K562 (cell line): Measurements from ENCODE around the gene SLC45A3. TPM values are rescaled to one million over a fixed set of nuclear protein-coding genes. Genes with fewer than 3 reads are reported as not detected.

ENCODE experiments used
- ETS2 ChIP-seq: IDR thresholded peaks from 2 replicates; pipeline ENCODE4 v1.6.1; 2016; ENCODE audit warnings: borderline replicate concordance, missing genetic modification characterization, mild to moderate bottlenecking, moderate library complexity, missing compliant biosample characterization; ENCODE audit not compliant: poor library complexity, severe bottlenecking
- SRSF9 ChIP-seq: fragments of 200-400 bp; formaldehyde crosslinking; IDR thresholded peaks from 2 replicates; pipeline ENCODE4 v1.6.1; 2017; ENCODE audit warnings: low read depth, low read length, borderline replicate concordance
- TEAD4 ChIP-seq, 2 experiments: sonication (generic) in 1 of 2; formaldehyde crosslinking in 1 of 2; IDR thresholded peaks; 2 replicates each; pipeline versions ENCODE4 v1.6.1 to v1.8.0; 2012 to 2022; ENCODE audit warnings: borderline replicate concordance in 1 of 2, inconsistent platforms in 1 of 2, low read length in 1 of 2, mild to moderate bottlenecking in 1 of 2, missing genetic modification reagents in 1 of 2
- TRIM28 ChIP-seq: fragments of 450-650 bp; IDR thresholded peaks from 2 replicates; pipeline ENCODE4 v1.6.1; 2017
- polyA plus RNA-seq, 8 experiments: library from polyadenylated mRNA; depleted of rRNA in 4 of 8; stranded (reverse) in 5 of 8; unstranded in 3 of 8; fragments of >200 nt; fragmentation: Nextera tagmentation in 2 of 8; fragmentation: Illumina TruSeq in 1 of 8; extraction: Ambion mirVana in 2 of 8; extraction: Trizol in 1 of 8; gene quantifications; 2 replicates each; pipeline versions ENCODE4 v1.2.1 to v1.2.3, GENCODE V29; 2011 to 2014; ENCODE audit warnings: inconsistent platforms in 1 of 8, missing spikeins in 1 of 8
- total RNA-seq, 7 experiments: library from RNA; depleted of rRNA in 6 of 7; stranded (reverse); fragments of >200 nt in 6 of 7; fragmentation: Illumina TruSeq in 2 of 7; extraction: Trizol in 2 of 7; gene quantifications; 2 replicates each; pipeline versions ENCODE4 v1.2.1 to v1.2.3, GENCODE V29; 2011 to 2021; ENCODE audit warnings: low replicate concordance in 1 of 7
- TF ChIP-seq, protein P1 (sequence below), 2 experiments: fragments of 450-650 bp in 1 of 2; sonication (generic) in 1 of 2; formaldehyde crosslinking; conservative IDR thresholded peaks; 2 replicates each; pipeline versions ENCODE4 v1.4.0 to v1.8.1; 2020 to 2022; ENCODE audit warnings: mild to moderate bottlenecking in 1 of 2, missing genetic modification reagents in 1 of 2
- TF ChIP-seq, protein P2 (sequence below), 2 experiments: fragments of 450-650 bp in 1 of 2; sonication (generic) in 1 of 2; formaldehyde crosslinking in 1 of 2; IDR thresholded peaks in 1 of 2; conservative IDR thresholded peaks in 1 of 2; 2 replicates each; pipeline versions ENCODE4 v1.6.1 to v1.8.1; 2016 to 2023; ENCODE audit warnings: mild to moderate bottlenecking in 2 of 2, moderate library complexity in 2 of 2, inconsistent platforms in 1 of 2, missing genetic modification reagents in 1 of 2

SLC45A3 gene
- total and polyA plus RNA-seq, 9 of the 15 experiments (the other 6 are each of a cell fraction or from before 2014, with no cell fraction given): 0.06 to 3.3 (median 1.3) TPM

DNA sequence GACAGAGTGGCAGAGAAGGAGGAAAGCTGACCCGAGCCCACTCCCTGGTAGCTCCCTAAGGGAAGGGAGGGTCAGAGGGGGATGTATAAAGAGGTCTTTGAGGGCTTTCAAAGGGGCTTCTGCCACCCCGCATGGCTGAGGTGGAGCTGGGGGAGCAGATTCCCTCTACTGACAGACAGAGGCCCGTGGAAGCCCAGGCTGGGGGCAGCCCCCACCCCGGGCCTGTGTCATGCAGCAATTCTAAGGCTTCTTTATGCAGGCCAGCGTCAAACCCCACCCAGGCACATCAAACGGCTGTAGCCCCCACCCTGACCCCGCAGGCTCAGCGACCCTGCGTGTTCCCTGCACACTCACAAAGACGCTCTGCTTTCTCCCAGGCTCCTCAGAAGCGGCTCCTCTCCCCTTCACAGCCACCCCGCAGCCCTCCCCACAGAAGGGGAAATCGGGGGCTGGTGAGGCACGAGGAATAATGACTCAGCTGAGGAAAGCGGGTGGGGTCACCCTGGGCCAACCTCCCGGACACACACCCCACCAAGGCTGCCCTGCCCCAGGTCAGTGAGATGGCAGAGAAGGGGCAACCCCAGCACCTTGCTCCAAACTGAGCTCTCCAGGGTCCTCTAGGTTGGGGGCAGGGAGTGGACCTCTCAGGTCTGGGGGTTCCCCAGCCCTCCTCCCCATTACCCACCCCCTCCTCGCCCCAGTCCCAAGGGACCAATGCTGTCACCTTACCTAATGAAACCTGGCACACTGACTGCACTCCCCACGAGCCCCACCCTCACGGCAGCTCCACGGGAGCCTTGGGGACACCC lies 10.8 kb downstream of the SLC45A3 start (continued):
- TF ChIP-seq TRIM28 (no peak), ETS2 (no peak), TEAD4 (IDR thresholded peaks at IDR 0.05; ENCODE audit: low read length) (no peak), TEAD4 (CRISPR knock-in tag; IDR thresholded peaks at IDR 0.05; ENCODE audit: borderline replicate concordance) (no peak), SRSF9 (no peak)
- TF ChIP-seq, protein P1, sequence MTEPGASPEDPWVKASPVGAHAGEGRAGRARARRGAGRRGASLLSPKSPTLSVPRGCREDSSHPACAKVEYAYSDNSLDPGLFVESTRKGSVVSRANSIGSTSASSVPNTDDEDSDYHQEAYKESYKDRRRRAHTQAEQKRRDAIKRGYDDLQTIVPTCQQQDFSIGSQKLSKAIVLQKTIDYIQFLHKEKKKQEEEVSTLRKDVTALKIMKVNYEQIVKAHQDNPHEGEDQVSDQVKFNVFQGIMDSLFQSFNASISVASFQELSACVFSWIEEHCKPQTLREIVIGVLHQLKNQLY (CRISPR knock-in tag; conservative IDR thresholded peaks at IDR 0.05): no peak
- TF ChIP-seq, protein P2, sequence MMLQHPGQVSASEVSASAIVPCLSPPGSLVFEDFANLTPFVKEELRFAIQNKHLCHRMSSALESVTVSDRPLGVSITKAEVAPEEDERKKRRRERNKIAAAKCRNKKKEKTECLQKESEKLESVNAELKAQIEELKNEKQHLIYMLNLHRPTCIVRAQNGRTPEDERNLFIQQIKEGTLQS (IDR thresholded peaks at IDR 0.05): peak; percentile 19; the same call in 1 of the 2 replicates
- TF ChIP-seq, protein P2 (CRISPR knock-in tag; conservative IDR thresholded peaks at IDR 0.05): no peak
